HK-2 (cell line): Measurements from ENCODE around the gene TRIB2.

Experiments used
- DNase-seq: peaks from one replicate; pipeline ENCODE4 v3.0.0-alpha.2; 2018; ENCODE audit not compliant: unreplicated experiment

The TRIB2 gene

GRCh38 chr2:12720754-12721378 is 4.1 kb downstream of the TRIB2 start:
- no peak for DNase-seq

- no peak for DNase-seq
Observed at GRCh38 chr2:12721566-12722446, 5.1 kb downstream of the TRIB2 start.

GRCh38 chr2:12722447-12723316 is 5.9 kb downstream of the TRIB2 start:
- DNase-seq: no peak

GRCh38 chr2:12723736-12724463 is 7.2 kb downstream of the TRIB2 start:
- no peak for DNase-seq

GRCh38 chr2:12725233-12726187 is 8.8 kb downstream of the TRIB2 start:
- no peak for DNase-seq

- no peak for DNase-seq
Observed at GRCh38 chr2:12726271-12726670, 9.5 kb downstream of the TRIB2 start.

GRCh38 chr2:12727065-12727464 is 10.3 kb downstream of the TRIB2 start:
- DNase-seq: no peak

- DNase-seq: no peak
Observed at GRCh38 chr2:12727641-12728040, 10.9 kb downstream of the TRIB2 start.

GRCh38 chr2:12728221-12728777 is 11.6 kb downstream of the TRIB2 start:
- no peak for DNase-seq

GRCh38 chr2:12730265-12730664 is 13.5 kb downstream of the TRIB2 start:
- DNase-seq: no peak

GRCh38 chr2:12731701-12732280 is 15.1 kb downstream of the TRIB2 start:
- DNase-seq: no peak

- no peak for DNase-seq
Observed at GRCh38 chr2:12732651-12733050, 15.9 kb downstream of the TRIB2 start.

GRCh38 chr2:12733846-12734245 is 17.1 kb downstream of the TRIB2 start:
- DNase-seq: no peak

GRCh38 chr2:12734914-12735654 is 18.3 kb downstream of the TRIB2 start:
- no peak for DNase-seq

- DNase-seq: no peak
Observed at GRCh38 chr2:12737297-12737696, 20.6 kb downstream of the TRIB2 start.

GRCh38 chr2:12737738-12738485 is 21.2 kb downstream of the TRIB2 start:
- DNase-seq: no peak

- no peak for DNase-seq
Observed at GRCh38 chr2:12739721-12740254, 23.1 kb downstream of the TRIB2 start.

- no peak for DNase-seq
Observed at GRCh38 chr2:12741380-12741779, 24.6 kb downstream of the TRIB2 start.
